ENCODE measurements around the gene SMPD4.
"Not testable (repeated sequence)": the region's sequence is repeated elsewhere in the genome, so short reads cannot be mapped to it uniquely, and the experiment has no call there.

The SMPD4 gene

GRCh38 chr2:130186391-130186790 lies 5.0 kb upstream of the SMPD4 start:
- TF ChIP-seq, protein P1, sequence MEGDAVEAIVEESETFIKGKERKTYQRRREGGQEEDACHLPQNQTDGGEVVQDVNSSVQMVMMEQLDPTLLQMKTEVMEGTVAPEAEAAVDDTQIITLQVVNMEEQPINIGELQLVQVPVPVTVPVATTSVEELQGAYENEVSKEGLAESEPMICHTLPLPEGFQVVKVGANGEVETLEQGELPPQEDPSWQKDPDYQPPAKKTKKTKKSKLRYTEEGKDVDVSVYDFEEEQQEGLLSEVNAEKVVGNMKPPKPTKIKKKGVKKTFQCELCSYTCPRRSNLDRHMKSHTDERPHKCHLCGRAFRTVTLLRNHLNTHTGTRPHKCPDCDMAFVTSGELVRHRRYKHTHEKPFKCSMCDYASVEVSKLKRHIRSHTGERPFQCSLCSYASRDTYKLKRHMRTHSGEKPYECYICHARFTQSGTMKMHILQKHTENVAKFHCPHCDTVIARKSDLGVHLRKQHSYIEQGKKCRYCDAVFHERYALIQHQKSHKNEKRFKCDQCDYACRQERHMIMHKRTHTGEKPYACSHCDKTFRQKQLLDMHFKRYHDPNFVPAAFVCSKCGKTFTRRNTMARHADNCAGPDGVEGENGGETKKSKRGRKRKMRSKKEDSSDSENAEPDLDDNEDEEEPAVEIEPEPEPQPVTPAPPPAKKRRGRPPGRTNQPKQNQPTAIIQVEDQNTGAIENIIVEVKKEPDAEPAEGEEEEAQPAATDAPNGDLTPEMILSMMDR (IDR thresholded peaks at IDR 0.05; ENCODE audit: insufficient read depth, low read length, missing control alignments), result no peak
- ChIA-PET POLR2A (interaction anchor here (1.3 kb wide), 1 partner anchor 1301 kb away, joined by 3 read pairs; no protein-coding TSS in a partner anchor), CTCF (no interaction called here)
- H3K4me3 ChIP-seq (ENCODE audit: low read depth, low read length), result no peak overlapping the region
- DNase-seq (ENCODE audit: low read depth, low spot score), result no peak

GRCh38 chr2:130185896-130186295 lies 4.5 kb upstream of the SMPD4 start:
- no peak overlapping the region for H3K4me3 ChIP-seq (ENCODE audit: low read depth, low read length)
- CTCF ChIA-PET, result interaction anchor here (6.4 kb wide), 1 partner anchor 149 kb away, joined by 88 read pairs; no protein-coding TSS in a partner anchor
- POLR2A ChIA-PET, result interaction anchor here (1.3 kb wide), 1 partner anchor 1301 kb away, joined by 3 read pairs; no protein-coding TSS in a partner anchor
- TF ChIP-seq, protein P1 (IDR thresholded peaks at IDR 0.05; ENCODE audit: insufficient read depth, low read length, missing control alignments), result no peak
- no peak for DNase-seq (ENCODE audit: low read depth, low spot score)

- TF ChIP-seq, protein P1 (IDR thresholded peaks at IDR 0.05; ENCODE audit: insufficient read depth, low read length, missing control alignments), result no peak
- no peak overlapping the region for H3K4me3 ChIP-seq (ENCODE audit: low read depth, low read length)
- ChIA-PET CTCF (interaction anchor here (6.4 kb wide), 1 partner anchor 150 kb away, joined by 88 read pairs; no protein-coding TSS in a partner anchor), POLR2A (interaction anchor here (1.3 kb wide), 1 partner anchor 1302 kb away, joined by 3 read pairs; no protein-coding TSS in a partner anchor)
- DNase-seq (ENCODE audit: low read depth, low spot score), result no peak
Measured at GRCh38 chr2:130185436-130185835, 4.0 kb upstream of the SMPD4 start.

- H3K4me3 ChIP-seq (ENCODE audit: low read depth, low read length), result peak overlapping the region; percentile 68
- POLR2A ChIA-PET, result no interaction called here
- CTCF ChIA-PET, result interaction anchor here (1.3 to 6.4 kb wide), 3 partner anchors 10 to 151 kb away, joined by 3 to 88 read pairs (median 7); no protein-coding TSS in a partner anchor
Measured at GRCh38 chr2:130183512-130184373, 2.3 kb upstream of the SMPD4 start.

GRCh38 chr2:130182826-130183511 lies 1.6 kb upstream of the SMPD4 start:
- POLR2A ChIA-PET; DNase-seq (ENCODE audit: low read depth, low spot score): not testable (repeated sequence)
- CTCF ChIA-PET, result interaction anchor here (1.2 to 6.4 kb wide), 4 partner anchors 9 to 158 kb away, joined by 4 to 88 read pairs (median 10); no protein-coding TSS in a partner anchor
- H3K4me3 ChIP-seq (ENCODE audit: low read depth, low read length), result peak overlapping the region; percentile 68

More at GRCh38 chr2:130183512-130184373, 2.3 kb upstream of the SMPD4 start:
- TF ChIP-seq, protein P1 (IDR thresholded peaks at IDR 0.05; ENCODE audit: insufficient read depth, low read length, missing control alignments), result no peak
- no peak for DNase-seq (ENCODE audit: low read depth, low spot score)

- peak within 1 kb of the TSS; percentile 88 for H3K4me3 ChIP-seq (ENCODE audit: low read depth, low read length)
- DNase-seq (ENCODE audit: low read depth, low spot score), result not testable (repeated sequence)
- CTCF ChIA-PET, result interaction anchor here (1.2 to 6.4 kb wide), 5 partner anchors 8 to 159 kb away, joined by 4 to 88 read pairs (median 7); no protein-coding TSS in a partner anchor
- POLR2A ChIA-PET, result interaction anchor here (0.8 to 1.7 kb wide), 4 partner anchors 13 to 161 kb away, joined by 4 to 8 read pairs (median 5); partner anchors contain the start of gene IMP4
- TF ChIP-seq, protein P1 (IDR thresholded peaks at IDR 0.05; ENCODE audit: insufficient read depth, low read length, missing control alignments), result peak; percentile 88
Measured at GRCh38 chr2:130181880-130182682, 679 bp upstream of the SMPD4 start, which contains the start of gene MZT2B. TSS of gene MZT2B (plus strand) at chr2:130182262. CDS start at chr2:130182283, 21 bp downstream.

DNA sequence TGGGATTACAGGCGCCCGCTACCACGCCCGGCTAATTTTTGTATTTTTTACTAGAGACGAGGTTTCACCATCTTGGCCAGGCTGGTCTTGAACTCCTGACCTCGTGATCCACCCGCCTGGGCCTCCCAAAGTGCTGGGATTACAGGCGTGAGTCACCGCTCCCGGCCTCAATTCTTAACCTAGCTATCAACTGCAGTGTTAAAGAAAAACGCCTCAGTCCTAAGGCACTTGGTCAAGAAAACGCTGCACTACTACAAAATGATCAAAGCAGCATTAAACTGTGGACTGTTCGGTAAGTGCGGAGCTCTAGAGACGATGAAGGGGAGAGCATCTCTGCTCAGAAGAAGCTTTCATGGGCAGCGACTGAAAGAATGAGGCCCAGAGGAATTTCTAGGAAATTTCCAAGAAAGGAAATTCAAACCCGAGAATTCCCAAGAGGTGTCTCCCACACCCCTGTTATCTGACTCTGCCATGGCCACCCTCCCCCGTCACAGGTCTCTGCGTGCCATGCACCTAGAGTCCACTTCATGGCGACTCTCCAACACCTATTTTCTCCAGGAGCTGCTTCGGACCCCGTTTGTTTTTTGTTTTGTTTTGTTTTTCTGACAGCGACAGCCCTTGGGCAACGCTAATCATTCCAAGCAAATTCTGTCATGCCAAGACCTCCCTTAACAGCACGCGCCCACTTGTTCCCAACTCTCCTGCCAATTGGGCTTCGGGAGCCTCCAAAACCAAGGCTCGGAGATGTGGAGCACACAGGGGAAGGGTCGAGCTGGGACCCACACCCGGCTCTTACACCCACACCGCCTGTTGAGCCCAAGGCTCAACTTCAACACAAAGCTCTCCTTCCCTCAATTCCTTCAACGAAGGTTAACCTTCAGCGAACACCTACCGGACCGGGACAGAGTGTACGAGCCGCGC lies 738 bp downstream of the SMPD4 start:
- CTCF ChIA-PET, result interaction anchor here (0.6 to 6.4 kb wide), 8 partner anchors 10 to 195 kb away, joined by 3 to 88 read pairs (median 4); partner anchors contain the start of gene PTPN18

GRCh38 chr2:130174866-130175265 lies 6.5 kb downstream of the SMPD4 start:
- H3K4me3 ChIP-seq (ENCODE audit: low read depth, low read length); POLR2A ChIA-PET; DNase-seq (ENCODE audit: low read depth, low spot score): not testable (repeated sequence)
- CTCF ChIA-PET, result interaction anchor here (1.8 kb wide), 1 partner anchor 8 kb away, joined by 7 read pairs; the partner anchor contains the start of gene MZT2B

More for the DNA sequence above, 738 bp downstream of the SMPD4 start:
- DNase-seq (ENCODE audit: low read depth, low spot score), result not testable (repeated sequence)
- H3K4me3 ChIP-seq (ENCODE audit: low read depth, low read length), result peak overlapping the region; percentile 88
- POLR2A ChIA-PET, result interaction anchor here (0.6 to 1.7 kb wide), 5 partner anchors 11 to 209 kb away, joined by 3 to 8 read pairs (median 4); partner anchors contain the start of gene IMP4
